Urinary bladder (tissue), 4 donors: ENCODE data around the gene GPR137. TPM values are rescaled to one million over a fixed set of nuclear protein-coding genes. Genes with fewer than 3 reads are reported as not detected.

Source experiments
- DNase-seq: peaks from one replicate; pipeline ENCODE4 v3.0.0-alpha.2; 2015; ENCODE audit errors: extremely low spot score
- H3K27ac ChIP-seq: one replicate; pipeline ENCODE4 v1.5.1; 2013; ENCODE audit warnings: low read depth, mild to moderate bottlenecking, moderate library complexity
- H3K36me3 ChIP-seq: one replicate; pipeline ENCODE4 v1.6.1; 2013; ENCODE audit warnings: mild to moderate bottlenecking, moderate library complexity; ENCODE audit not compliant: insufficient read depth
- H3K4me1 ChIP-seq: one replicate; pipeline ENCODE4 v1.6.1; 2013; ENCODE audit warnings: mild to moderate bottlenecking, moderate library complexity; ENCODE audit not compliant: insufficient read depth
- H3K4me3 ChIP-seq: one replicate; pipeline ENCODE4 v1.5.1; 2013; ENCODE audit warnings: low read depth, low read length
- WGBS: extraction: QIAGEN DNeasy Blood & Tissue Kit; methylation state at CpG from one replicate; pipeline ENCODE4 v1.1.7; 2013; 5-methylcytosine and 5-hydroxymethylcytosine counted together
- polyA plus RNA-seq: library from polyadenylated mRNA; stranded (reverse); fragments of 200-250 nt; gene quantifications from one replicate; pipeline ENCODE4 v1.2.3, GENCODE V29; 2013
- total RNA-seq: library from RNA; depleted of rRNA; stranded (reverse); fragments of >200 nt; gene quantifications from one replicate; pipeline ENCODE4 v1.2.3, GENCODE V29; 2014
- donor health status: healthy with polysubstance abuse.
- donor health status: healthy.

The GPR137 gene, protein sequence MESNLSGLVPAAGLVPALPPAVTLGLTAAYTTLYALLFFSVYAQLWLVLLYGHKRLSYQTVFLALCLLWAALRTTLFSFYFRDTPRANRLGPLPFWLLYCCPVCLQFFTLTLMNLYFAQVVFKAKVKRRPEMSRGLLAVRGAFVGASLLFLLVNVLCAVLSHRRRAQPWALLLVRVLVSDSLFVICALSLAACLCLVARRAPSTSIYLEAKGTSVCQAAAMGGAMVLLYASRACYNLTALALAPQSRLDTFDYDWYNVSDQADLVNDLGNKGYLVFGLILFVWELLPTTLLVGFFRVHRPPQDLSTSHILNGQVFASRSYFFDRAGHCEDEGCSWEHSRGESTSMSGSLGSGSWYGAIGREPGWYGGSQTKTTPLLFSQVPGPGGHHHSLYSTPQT
- total RNA-seq (4.7 TPM), polyA plus RNA-seq (48.3 TPM)

DNA sequence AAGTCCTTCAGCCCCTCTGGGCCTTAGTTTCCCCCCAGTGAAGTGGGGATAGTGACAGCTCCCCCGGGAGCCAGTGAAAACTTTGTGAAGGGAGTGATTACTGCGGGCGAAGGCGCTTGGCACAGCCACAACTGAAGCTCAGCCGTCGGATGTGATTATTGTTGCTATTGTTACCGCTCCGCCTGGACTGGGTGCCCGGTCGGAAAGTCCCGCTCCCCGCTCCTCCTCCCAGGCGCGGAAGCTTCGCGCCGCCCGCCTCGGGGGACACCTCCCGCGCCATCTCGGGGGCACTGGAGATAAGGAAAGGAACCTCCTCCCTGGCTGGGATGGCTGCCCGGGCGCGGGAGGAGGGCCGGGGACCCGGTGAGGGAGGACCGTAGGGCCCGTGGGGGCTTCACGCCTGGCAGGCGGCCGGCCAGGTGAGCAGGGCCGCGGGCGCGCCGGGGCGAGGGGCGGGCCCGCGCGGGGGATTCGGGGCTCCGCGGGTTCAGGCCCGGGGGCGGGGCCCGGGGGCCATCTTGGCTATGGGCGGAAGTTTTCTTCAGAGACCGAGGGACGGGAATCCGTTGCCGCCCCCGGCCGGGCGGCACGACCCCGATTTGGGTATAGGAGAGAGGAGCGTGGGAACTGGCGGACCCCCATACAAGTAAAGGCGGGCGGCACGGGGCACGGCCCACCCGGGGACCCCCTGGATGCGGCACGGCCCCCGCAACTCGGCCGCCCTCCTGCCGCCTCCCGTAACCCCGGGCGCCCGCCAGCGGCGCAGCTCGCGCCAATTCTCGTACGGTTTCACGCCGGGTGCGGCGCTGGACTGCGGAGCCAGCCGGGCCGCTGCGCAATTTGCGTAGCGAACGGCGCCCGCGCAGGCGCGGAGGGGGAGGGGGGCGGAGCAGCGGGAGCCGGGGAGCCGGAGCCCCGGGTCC is at the start of gene GPR137:
Gene GPR137 (plus strand): TSS at position 887 of the 923 bp plus-strand sequence. CDS start 677 bp downstream, outside the sequence.
- Histone ChIP-seq H3K27ac (peak within 1 kb of the TSS; percentile 96), H3K4me1 (no peaks in the 10 kb centered on the region), H3K4me3 (peak within 1 kb of the TSS; percentile 75), H3K36me3 (no peaks in the 10 kb centered on the region)
- whole genome bisulfite sequencing = under 1% methylated on average over 100 of the region's 102 CpGs
- DNase-seq = no peak

DNA sequence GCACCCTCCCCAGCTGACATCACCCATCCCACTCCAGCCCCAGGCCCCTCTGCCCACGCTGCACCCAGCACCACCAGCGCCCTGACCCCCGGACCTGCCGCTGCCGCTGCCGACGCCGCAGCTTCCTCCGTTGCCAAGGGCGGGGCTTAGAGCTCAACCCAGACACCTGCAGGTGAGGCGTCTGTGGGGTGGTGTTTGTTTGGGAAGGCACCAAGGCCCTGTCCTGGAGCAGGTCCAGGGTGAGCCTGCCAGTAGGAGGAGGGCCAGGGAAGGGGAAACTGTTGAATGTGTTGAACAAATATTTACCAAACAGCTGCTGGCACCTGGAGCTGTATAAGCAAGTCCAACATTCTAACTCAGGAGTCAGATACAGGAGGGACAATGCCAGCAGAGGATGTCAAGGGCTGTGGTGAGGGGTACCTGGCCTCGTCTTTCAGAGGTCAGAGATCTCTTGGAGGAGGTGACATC is 48.1 kb upstream of the GPR137 start:
- Histone ChIP-seq H3K4me3 (no peak overlapping the region), H3K4me1 (no peaks in the 10 kb centered on the region), H3K36me3 (no peaks in the 10 kb centered on the region), H3K27ac (peak overlapping the region; percentile 3)
- 69% methylated on average over 12 of the region's 12 CpGs for WGBS
- DNase-seq = no peak

DNA sequence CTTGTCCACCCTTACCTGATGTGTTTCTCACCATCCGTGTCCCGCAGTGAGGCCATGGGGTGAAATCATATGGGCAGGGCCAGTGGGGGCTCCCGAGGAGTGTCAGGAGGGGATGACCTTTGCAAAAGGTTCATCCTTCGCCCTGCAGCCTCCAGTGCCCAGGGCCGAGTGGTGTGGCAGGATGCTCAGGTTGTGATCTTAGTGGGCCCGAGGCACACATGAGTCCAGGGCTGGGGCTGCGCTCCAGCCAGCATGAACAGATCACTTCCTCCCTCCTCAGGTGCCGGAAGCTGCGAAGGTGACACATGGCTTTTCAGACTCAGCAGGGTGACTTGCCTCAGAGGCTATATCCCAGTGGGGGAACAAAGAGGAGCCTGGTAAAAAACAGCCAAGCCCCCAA is 47.6 kb upstream of the GPR137 start:
- Histone ChIP-seq H3K36me3 (no peaks in the 10 kb centered on the region), H3K4me1 (no peaks in the 10 kb centered on the region), H3K27ac (peak overlapping the region; percentile 3), H3K4me3 (no peak overlapping the region)
- 88% methylated on average over 9 of the region's 9 CpGs for WGBS
- no peak for DNase-seq

DNA sequence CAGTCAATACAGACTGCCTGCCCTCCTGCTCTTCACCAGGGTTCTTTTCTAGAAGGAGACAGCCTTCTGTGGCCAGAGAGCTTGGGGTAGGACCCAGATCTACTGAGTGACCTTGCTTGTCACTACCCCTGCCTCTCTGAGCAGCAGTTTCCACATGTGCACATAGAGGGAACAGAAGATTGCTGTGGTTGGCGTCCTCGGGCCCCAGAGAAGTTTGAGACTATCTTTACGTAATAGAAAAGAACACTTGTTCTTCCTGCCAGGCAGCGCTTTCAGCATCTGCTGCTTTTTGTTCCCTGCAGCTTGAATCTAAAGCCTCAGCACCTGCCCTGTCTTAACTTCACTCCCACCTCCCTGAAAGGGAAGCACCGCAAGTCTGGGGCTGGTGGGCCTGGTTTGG is 46.6 kb upstream of the GPR137 start:
- WGBS = 90% methylated on average over 5 of the region's 5 CpGs
- Histone ChIP-seq H3K27ac (no peak overlapping the region), H3K36me3 (no peaks in the 10 kb centered on the region), H3K4me3 (no peak overlapping the region), H3K4me1 (no peaks in the 10 kb centered on the region)
- no peak for DNase-seq

DNA sequence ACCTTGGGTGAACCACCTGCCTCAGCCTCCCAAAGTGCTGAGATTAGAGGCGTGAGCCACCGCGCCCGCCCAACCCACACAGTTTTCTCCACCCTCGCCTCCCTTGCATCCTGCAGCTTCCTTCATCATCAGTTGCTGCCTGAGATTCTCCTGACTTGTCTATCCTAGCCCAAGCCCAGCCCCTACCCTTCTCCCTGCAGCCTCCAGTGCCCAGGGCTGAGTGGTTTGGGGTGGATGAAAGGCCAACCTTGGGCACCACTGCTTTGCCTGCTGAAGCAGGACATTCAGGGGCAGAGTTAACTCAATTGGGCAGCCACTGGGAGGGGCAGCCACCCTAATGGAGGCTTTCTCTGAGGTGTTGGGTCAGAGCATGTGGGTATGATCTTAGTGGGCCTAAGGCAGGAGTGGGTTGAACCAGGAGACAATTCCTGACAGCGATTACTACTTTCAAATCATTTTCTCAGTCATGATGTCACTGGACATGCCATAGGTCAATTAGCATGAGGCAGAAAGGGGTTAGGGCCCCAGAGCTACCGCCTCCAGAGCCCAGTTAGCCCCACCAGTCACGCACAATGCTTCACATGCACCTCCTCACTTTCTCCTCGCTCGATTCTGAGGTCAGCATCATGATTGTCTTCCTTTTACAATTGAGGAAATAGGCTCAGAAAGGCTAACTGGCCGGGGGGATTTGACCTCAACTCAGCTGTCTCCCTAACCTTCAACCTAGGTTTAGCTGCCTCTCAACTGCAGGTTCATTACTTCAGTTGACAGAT is 45.8 kb upstream of the GPR137 start:
- H3K4me3 ChIP-seq = no peak overlapping the region
- H3K36me3 ChIP-seq = no peaks in the 10 kb centered on the region
- no peak for DNase-seq
- 86% methylated on average over 11 of the region's 11 CpGs for WGBS
- H3K27ac ChIP-seq = peak overlapping the region; percentile 99
- H3K4me1 ChIP-seq = no peaks in the 10 kb centered on the region

DNA sequence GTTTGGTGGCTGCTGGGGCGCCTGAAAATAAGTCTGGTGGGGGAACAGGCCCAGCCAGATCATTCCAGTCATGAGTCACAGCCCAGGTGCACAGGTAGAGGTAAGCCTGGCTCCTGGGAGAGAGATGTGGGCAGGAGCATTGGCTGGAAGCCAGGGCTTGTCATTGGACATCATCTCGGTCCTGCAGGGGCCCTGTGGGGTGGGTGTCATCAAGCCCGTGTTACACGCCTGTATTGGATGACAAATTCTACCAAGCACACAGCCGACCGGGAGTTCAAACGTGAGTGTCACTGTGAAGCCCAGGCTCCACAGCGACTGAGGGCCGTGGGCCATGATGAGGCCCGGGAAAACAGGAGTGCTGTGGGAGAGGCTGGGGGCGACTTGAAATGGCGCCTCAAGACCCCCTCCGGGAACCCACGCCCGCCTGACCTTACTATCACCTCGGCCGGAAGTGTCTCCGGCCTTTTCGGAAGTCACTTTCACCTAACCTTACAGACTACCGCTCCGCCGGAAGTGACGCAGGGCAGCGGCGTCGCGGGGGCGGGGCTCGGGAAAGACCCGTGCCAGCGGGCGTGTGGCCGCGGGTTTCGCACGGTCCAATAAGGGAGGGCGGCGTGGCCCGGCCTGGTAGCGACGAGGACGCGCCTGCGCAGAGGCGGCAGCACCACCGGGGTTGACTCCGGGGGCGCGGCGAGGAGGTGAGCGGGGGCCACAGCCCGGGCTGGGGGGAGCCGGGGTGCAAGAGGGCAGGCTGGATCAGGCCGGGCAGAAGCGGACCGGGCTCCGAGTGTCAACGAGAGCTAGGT is 45.0 kb upstream of the GPR137 start, which contains the start of gene FKBP2:
Gene FKBP2 (plus strand): TSS at position 661 of the 806 bp plus-strand sequence. CDS start 1,293 bp downstream, outside the sequence.
- 1% methylated on average over 58 of the region's 58 CpGs for WGBS

DNA sequence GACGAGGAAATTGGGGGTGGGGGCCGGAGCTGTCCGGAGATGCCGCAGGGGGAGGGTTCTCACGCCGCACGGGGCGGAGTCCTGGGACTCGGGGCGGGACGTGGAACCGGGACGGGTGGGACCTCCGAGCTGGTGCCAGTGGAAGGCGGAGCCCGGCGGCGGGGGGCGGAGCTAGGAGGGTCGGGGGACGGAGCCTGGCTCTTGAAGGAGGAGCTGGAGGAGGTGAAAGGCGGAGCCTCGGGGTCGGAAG is 44.5 kb upstream of the GPR137 start:
- 2% methylated on average over 24 of the region's 24 CpGs for WGBS
- peak; percentile 97 for DNase-seq
- H3K4me3 ChIP-seq = peak overlapping the region; percentile 34
- H3K36me3 ChIP-seq = no peaks in the 10 kb centered on the region
- H3K27ac ChIP-seq = peak overlapping the region; percentile 99
- no peaks in the 10 kb centered on the region for H3K4me1 ChIP-seq

More for the DNA sequence above, 45.0 kb upstream of the GPR137 start, which contains the start of gene FKBP2:
- Histone ChIP-seq H3K4me1 (no peaks in the 10 kb centered on the region), H3K27ac (peak within 1 kb of the TSS; percentile 99), H3K36me3 (no peaks in the 10 kb centered on the region), H3K4me3 (peak within 1 kb of the TSS; percentile 81)
- DNase-seq = peak; percentile 88

DNA sequence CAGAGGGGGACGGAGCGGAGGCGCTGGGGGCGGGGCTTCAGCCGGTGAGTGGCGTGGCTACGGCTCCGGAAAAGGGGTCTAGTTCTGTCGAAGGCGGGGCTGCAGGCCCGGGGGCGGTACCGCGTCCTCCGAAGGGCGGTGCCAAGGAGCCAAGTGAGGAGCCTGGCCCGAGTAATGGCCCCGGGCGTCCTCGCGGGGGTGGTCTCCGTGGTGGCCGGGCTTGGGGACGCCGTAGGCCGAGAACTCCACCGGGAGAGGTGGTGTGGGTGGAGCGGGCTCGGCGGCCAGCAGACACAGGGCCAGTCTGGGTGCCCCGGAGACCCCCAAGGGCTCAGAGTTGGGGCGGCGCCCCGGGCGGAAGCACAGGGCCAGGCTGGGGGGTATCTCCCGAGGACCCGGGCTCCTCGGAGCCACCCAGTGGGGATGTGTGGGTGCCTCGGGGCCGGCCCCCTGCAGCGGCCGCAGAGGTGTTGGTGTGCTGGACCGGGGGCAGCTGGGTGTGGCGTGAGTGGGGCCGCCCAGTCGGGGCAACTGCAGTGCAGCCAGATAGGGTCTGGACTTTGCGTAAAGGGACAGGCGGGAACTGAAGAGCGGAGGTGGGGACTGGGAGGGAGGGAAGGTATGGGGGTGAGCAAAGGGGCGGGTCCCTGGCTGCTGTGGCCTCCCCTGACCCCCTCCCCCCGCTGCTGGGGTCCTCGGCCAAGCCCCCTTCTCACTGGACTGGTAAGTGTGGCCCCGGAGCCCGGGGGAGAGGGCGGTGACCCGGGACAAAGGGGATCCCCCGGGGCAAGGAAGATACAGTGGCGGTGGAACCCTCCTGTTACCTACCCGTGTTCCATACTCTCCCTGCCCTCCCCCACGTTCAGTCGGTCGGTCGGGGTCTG is 43.9 kb upstream of the GPR137 start:
- Histone ChIP-seq H3K36me3 (no peaks in the 10 kb centered on the region), H3K27ac (peak overlapping the region; percentile 95), H3K4me1 (no peaks in the 10 kb centered on the region), H3K4me3 (peak overlapping the region; percentile 81)
- under 1% methylated on average over 63 of the region's 63 CpGs for whole genome bisulfite sequencing
- DNase-seq = no peak

DNA sequence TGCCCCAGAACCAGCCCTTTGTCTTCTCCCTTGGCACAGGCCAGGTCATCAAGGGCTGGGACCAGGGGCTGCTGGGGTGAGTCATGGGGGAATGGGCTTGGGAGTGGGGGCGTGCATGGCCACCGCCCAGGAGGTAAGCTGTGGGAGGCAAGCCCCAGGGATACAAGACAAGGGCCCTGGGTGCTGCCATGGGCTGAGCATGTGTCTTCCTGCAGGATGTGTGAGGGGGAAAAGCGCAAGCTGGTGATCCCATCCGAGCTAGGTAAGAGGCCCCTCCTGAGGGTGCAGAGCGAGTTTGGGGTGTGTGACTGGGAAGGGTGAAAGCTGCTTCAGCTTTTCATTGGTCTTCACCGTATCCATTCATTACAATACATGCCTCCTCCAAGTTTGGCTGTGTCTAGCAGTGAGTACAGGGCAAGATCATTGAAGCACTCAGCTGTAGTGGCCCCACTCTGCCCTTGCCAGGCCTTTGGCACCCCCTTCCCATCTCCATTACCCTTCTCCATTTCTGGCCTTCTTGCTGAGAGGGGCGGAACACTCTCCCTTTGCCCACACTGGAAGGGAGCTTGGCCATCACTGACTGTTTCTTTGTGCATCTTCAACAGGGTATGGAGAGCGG is 42.3 kb upstream of the GPR137 start:
- Histone ChIP-seq H3K4me1 (no peaks in the 10 kb centered on the region), H3K27ac (no peak overlapping the region), H3K4me3 (no peak overlapping the region), H3K36me3 (no peaks in the 10 kb centered on the region)
- no peak for DNase-seq
- 82% methylated on average over 8 of the region's 8 CpGs for WGBS

DNA sequence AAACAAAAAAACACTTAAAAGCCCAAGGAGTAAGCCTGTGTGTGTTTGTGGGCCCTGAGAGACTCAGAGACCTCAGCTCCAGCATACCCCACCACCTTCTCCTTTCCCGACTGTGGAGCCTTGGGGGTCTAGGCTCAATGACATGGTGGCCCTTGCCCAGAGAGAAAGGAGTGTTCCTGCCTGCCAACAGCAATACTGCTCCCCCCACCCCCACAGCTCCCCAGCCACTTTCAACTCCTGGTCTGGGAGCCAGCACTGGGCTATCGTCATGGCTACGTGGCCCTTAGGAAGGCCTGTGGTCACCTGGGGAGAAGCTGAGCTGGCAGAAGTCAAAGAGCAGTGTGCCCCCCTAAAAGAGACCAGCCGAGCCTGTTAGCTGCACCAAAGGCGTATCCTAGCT is 41.5 kb upstream of the GPR137 start:
- no peaks in the 10 kb centered on the region for H3K4me1 ChIP-seq
- no peaks in the 10 kb centered on the region for H3K36me3 ChIP-seq
- no peak for DNase-seq
- no peak overlapping the region for H3K27ac ChIP-seq
- H3K4me3 ChIP-seq = no peak overlapping the region
- 65% methylated on average over 5 of the region's 5 CpGs for WGBS

DNA sequence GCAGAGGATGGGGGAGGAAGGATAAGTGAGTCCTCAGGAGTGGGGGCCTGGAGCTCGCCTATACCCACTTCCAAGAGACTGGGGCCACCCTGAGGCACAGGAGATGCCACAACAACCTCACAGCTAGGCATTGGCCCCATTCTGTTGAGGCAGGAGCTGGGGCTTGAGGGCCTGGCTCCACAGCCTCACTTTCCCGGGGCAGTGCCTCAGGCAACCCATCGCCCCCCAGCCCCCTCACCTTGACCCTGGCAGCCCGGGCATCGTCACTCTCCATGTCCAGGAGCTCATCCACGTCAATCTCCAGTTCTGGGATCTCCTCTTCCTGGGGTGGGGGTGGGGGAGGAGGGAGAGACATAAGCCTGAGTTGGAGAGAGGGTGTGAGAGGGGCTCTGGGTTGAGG is 40.7 kb upstream of the GPR137 start:
- no peaks in the 10 kb centered on the region for H3K36me3 ChIP-seq
- DNase-seq = no peak
- H3K4me3 ChIP-seq = no peak overlapping the region
- H3K4me1 ChIP-seq = no peaks in the 10 kb centered on the region
- WGBS = 42% methylated on average over 6 of the region's 6 CpGs
- peak overlapping the region; percentile 62 for H3K27ac ChIP-seq
